ENCODE measurements around the gene CNIH3. TPM values are rescaled to one million over a fixed set of nuclear protein-coding genes. Genes with fewer than 3 reads are reported as not detected.

CNIH3 gene
- polyA plus RNA-seq, 4 donors, result 0.70 to 2.1 TPM; not detected in 2

- 75 to 92% (median 81%) methylated on average over 5 of the region's 5 CpGs for WGBS, 3 donors
- no peak for DNase-seq
These were observed 128.4 kb downstream of the CNIH3 start for GRCh38 chr1:224744521-224744920.

GRCh38 chr1:224745394-224745793, 129.3 kb downstream of the CNIH3 start:
- WGBS, 3 donors, result 60 to 76% (median 62%) methylated on average over 1 of the region's 1 CpG
- no peak overlapping the region for H3K4me3 ChIP-seq (ENCODE audit: low read depth in 1 of 3, low read length in 3 of 3)
- no peaks in the 10 kb centered on the region for H3K36me3 ChIP-seq (ENCODE audit: control insufficient read depth in 3 of 3, insufficient read depth in 2 of 3, low read depth in 1 of 3, low read length in 3 of 3)
- no peak for DNase-seq
- H3K4me1 ChIP-seq (ENCODE audit: control insufficient read depth in 3 of 3, insufficient read depth in 2 of 3, low read depth in 1 of 3, low read length in 2 of 3), result no peaks in the 10 kb centered on the region
- no peak overlapping the region for H3K27ac ChIP-seq (ENCODE audit: low read depth in 1 of 3, low read length in 2 of 3)
- H3K27me3 ChIP-seq (ENCODE audit: control insufficient read depth in 3 of 3, insufficient read depth in 3 of 3, low read length in 3 of 3), result peaks cover 0 to 2% (median 0%) of the 10 kb centered on the region in 3 donors
- no peaks in the 10 kb centered on the region for H3K9me3 ChIP-seq (ENCODE audit: control insufficient read depth in 2 of 2, insufficient read depth in 1 of 2, low read depth in 1 of 2, low read length in 1 of 2)
- FAIRE-seq, result no peak

More at GRCh38 chr1:224744521-224744920, 128.4 kb downstream of the CNIH3 start:
- no peak for FAIRE-seq
- Histone ChIP-seq H3K9me3 (ENCODE audit: control insufficient read depth in 2 of 2, insufficient read depth in 1 of 2, low read depth in 1 of 2, low read length in 1 of 2) (no peaks in the 10 kb centered on the region), H3K36me3 (ENCODE audit: control insufficient read depth in 3 of 3, insufficient read depth in 2 of 3, low read depth in 1 of 3, low read length in 3 of 3) (no peaks in the 10 kb centered on the region), H3K27ac (ENCODE audit: low read depth in 1 of 3, low read length in 2 of 3) (no peak overlapping the region), H3K4me3 (ENCODE audit: low read depth in 1 of 3, low read length in 3 of 3) (no peak overlapping the region), H3K27me3 (ENCODE audit: control insufficient read depth in 3 of 3, insufficient read depth in 3 of 3, low read length in 3 of 3) (peaks cover 0 to 2% (median 0%) of the 10 kb centered on the region in 3 donors), H3K4me1 (ENCODE audit: control insufficient read depth in 3 of 3, insufficient read depth in 2 of 3, low read depth in 1 of 3, low read length in 2 of 3) (no peaks in the 10 kb centered on the region)

GRCh38 chr1:224745924-224746323, 129.8 kb downstream of the CNIH3 start:
- Histone ChIP-seq H3K9me3 (ENCODE audit: control insufficient read depth in 2 of 2, insufficient read depth in 1 of 2, low read depth in 1 of 2, low read length in 1 of 2) (no peaks in the 10 kb centered on the region), H3K27ac (ENCODE audit: low read depth in 1 of 3, low read length in 2 of 3) (no peak overlapping the region), H3K27me3 (ENCODE audit: control insufficient read depth in 3 of 3, insufficient read depth in 3 of 3, low read length in 3 of 3) (peaks cover 0 to 2% (median 0%) of the 10 kb centered on the region in 3 donors), H3K4me3 (ENCODE audit: low read depth in 1 of 3, low read length in 3 of 3) (no peak overlapping the region), H3K4me1 (ENCODE audit: control insufficient read depth in 3 of 3, insufficient read depth in 2 of 3, low read depth in 1 of 3, low read length in 2 of 3) (no peaks in the 10 kb centered on the region), H3K36me3 (ENCODE audit: control insufficient read depth in 3 of 3, insufficient read depth in 2 of 3, low read depth in 1 of 3, low read length in 3 of 3) (no peaks in the 10 kb centered on the region)
- no peak for DNase-seq
- WGBS, 3 donors, result 63 to 80% (median 80%) methylated on average over 4 of the region's 4 CpGs
- no peak for FAIRE-seq

- Histone ChIP-seq H3K27me3 (ENCODE audit: control insufficient read depth in 3 of 3, insufficient read depth in 3 of 3, low read length in 3 of 3) (peaks cover 0 to 2% (median 0%) of the 10 kb centered on the region in 3 donors), H3K36me3 (ENCODE audit: control insufficient read depth in 3 of 3, insufficient read depth in 2 of 3, low read depth in 1 of 3, low read length in 3 of 3) (no peaks in the 10 kb centered on the region), H3K27ac (ENCODE audit: low read depth in 1 of 3, low read length in 2 of 3) (no peak overlapping the region), H3K4me1 (ENCODE audit: control insufficient read depth in 3 of 3, insufficient read depth in 2 of 3, low read depth in 1 of 3, low read length in 2 of 3) (no peaks in the 10 kb centered on the region), H3K9me3 (ENCODE audit: control insufficient read depth in 2 of 2, insufficient read depth in 1 of 2, low read depth in 1 of 2, low read length in 1 of 2) (no peaks in the 10 kb centered on the region), H3K4me3 (ENCODE audit: low read depth in 1 of 3, low read length in 3 of 3) (no peak overlapping the region)
- no peak for FAIRE-seq
- no peak for DNase-seq
- WGBS, 3 donors, result 32 to 45% (median 33%) methylated on average over 4 of the region's 4 CpGs
These were observed 131.5 kb downstream of the CNIH3 start for GRCh38 chr1:224747578-224747977.

- Histone ChIP-seq H3K36me3 (ENCODE audit: control insufficient read depth in 3 of 3, insufficient read depth in 2 of 3, low read depth in 1 of 3, low read length in 3 of 3) (no peaks in the 10 kb centered on the region), H3K4me1 (ENCODE audit: control insufficient read depth in 3 of 3, insufficient read depth in 2 of 3, low read depth in 1 of 3, low read length in 2 of 3) (no peaks in the 10 kb centered on the region), H3K27ac (ENCODE audit: low read depth in 1 of 3, low read length in 2 of 3) (no peak overlapping the region), H3K27me3 (ENCODE audit: control insufficient read depth in 3 of 3, insufficient read depth in 3 of 3, low read length in 3 of 3) (peaks cover 0 to 2% (median 0%) of the 10 kb centered on the region in 3 donors), H3K9me3 (ENCODE audit: control insufficient read depth in 2 of 2, insufficient read depth in 1 of 2, low read depth in 1 of 2, low read length in 1 of 2) (no peaks in the 10 kb centered on the region), H3K4me3 (ENCODE audit: low read depth in 1 of 3, low read length in 3 of 3) (no peak overlapping the region)
- WGBS, 3 donors, result 65 to 86% (median 69%) methylated on average over 4 of the region's 4 CpGs
- FAIRE-seq, result no peak
- no peak for DNase-seq
These were observed 133.8 kb downstream of the CNIH3 start for GRCh38 chr1:224749916-224750315.

- H3K4me3 ChIP-seq (ENCODE audit: low read depth in 1 of 3, low read length in 3 of 3), result no peak overlapping the region
- H3K27me3 ChIP-seq (ENCODE audit: control insufficient read depth in 3 of 3, insufficient read depth in 3 of 3, low read length in 3 of 3), result no peaks in the 10 kb centered on the region
- FAIRE-seq, result no peak
- DNase-seq, result no peak
- 65 to 71% (median 66%) methylated on average over 6 of the region's 6 CpGs for WGBS, 3 donors
- H3K9me3 ChIP-seq (ENCODE audit: control insufficient read depth in 2 of 2, insufficient read depth in 1 of 2, low read depth in 1 of 2, low read length in 1 of 2), result no peaks in the 10 kb centered on the region
- H3K27ac ChIP-seq (ENCODE audit: low read depth in 1 of 3, low read length in 2 of 3), result no peak overlapping the region
- no peaks in the 10 kb centered on the region for H3K36me3 ChIP-seq (ENCODE audit: control insufficient read depth in 3 of 3, insufficient read depth in 2 of 3, low read depth in 1 of 3, low read length in 3 of 3)
- H3K4me1 ChIP-seq (ENCODE audit: control insufficient read depth in 3 of 3, insufficient read depth in 2 of 3, low read depth in 1 of 3, low read length in 2 of 3), result no peaks in the 10 kb centered on the region
These were observed 135.7 kb downstream of the CNIH3 start for GRCh38 chr1:224751624-224752311.

- H3K27ac ChIP-seq (ENCODE audit: low read depth in 1 of 3, low read length in 2 of 3), result no peak overlapping the region
- no peaks in the 10 kb centered on the region for H3K27me3 ChIP-seq (ENCODE audit: control insufficient read depth in 3 of 3, insufficient read depth in 3 of 3, low read length in 3 of 3)
- H3K4me1 ChIP-seq (ENCODE audit: control insufficient read depth in 3 of 3, insufficient read depth in 2 of 3, low read depth in 1 of 3, low read length in 2 of 3), result no peaks in the 10 kb centered on the region
- FAIRE-seq (no peak), DNase-seq (no peak)
- H3K9me3 ChIP-seq (ENCODE audit: control insufficient read depth in 2 of 2, insufficient read depth in 1 of 2, low read depth in 1 of 2, low read length in 1 of 2), result no peaks in the 10 kb centered on the region
- no peaks in the 10 kb centered on the region for H3K36me3 ChIP-seq (ENCODE audit: control insufficient read depth in 3 of 3, insufficient read depth in 2 of 3, low read depth in 1 of 3, low read length in 3 of 3)
- no peak overlapping the region for H3K4me3 ChIP-seq (ENCODE audit: low read depth in 1 of 3, low read length in 3 of 3)
- 55 to 80% (median 77%) methylated on average over 1 of the region's 1 CpG for WGBS, 3 donors
These were observed 137.4 kb downstream of the CNIH3 start for GRCh38 chr1:224753491-224753890.

- H3K9me3 ChIP-seq (ENCODE audit: control insufficient read depth in 2 of 2, insufficient read depth in 1 of 2, low read depth in 1 of 2, low read length in 1 of 2), result peaks cover 0 to 8% of the 10 kb centered on the region in 2 donors
- H3K36me3 ChIP-seq (ENCODE audit: control insufficient read depth in 3 of 3, insufficient read depth in 2 of 3, low read depth in 1 of 3, low read length in 3 of 3), result no peaks in the 10 kb centered on the region
- no peak overlapping the region for H3K4me3 ChIP-seq (ENCODE audit: low read depth in 1 of 3, low read length in 3 of 3)
- DNase-seq (no peak), FAIRE-seq (no peak)
- 74 to 79% (median 77%) methylated on average over 4 of the region's 4 CpGs for WGBS, 3 donors
- no peaks in the 10 kb centered on the region for H3K4me1 ChIP-seq (ENCODE audit: control insufficient read depth in 3 of 3, insufficient read depth in 2 of 3, low read depth in 1 of 3, low read length in 2 of 3)
- no peak overlapping the region for H3K27ac ChIP-seq (ENCODE audit: low read depth in 1 of 3, low read length in 2 of 3)
- H3K27me3 ChIP-seq (ENCODE audit: control insufficient read depth in 3 of 3, insufficient read depth in 3 of 3, low read length in 3 of 3), result no peaks in the 10 kb centered on the region
These were observed 139.5 kb downstream of the CNIH3 start for GRCh38 chr1:224755586-224755985.

GRCh38 chr1:224757508-224757907, 141.4 kb downstream of the CNIH3 start:
- 92 to 95% (median 93%) methylated on average over 5 of the region's 5 CpGs for WGBS, 3 donors
- H3K27ac ChIP-seq (ENCODE audit: low read depth in 1 of 3, low read length in 2 of 3), result no peak overlapping the region
- no peaks in the 10 kb centered on the region for H3K4me1 ChIP-seq (ENCODE audit: control insufficient read depth in 3 of 3, insufficient read depth in 2 of 3, low read depth in 1 of 3, low read length in 2 of 3)
- no peaks in the 10 kb centered on the region for H3K36me3 ChIP-seq (ENCODE audit: control insufficient read depth in 3 of 3, insufficient read depth in 2 of 3, low read depth in 1 of 3, low read length in 3 of 3)
- peaks cover 0 to 8% of the 10 kb centered on the region in 2 donors for H3K9me3 ChIP-seq (ENCODE audit: control insufficient read depth in 2 of 2, insufficient read depth in 1 of 2, low read depth in 1 of 2, low read length in 1 of 2)
- no peaks in the 10 kb centered on the region for H3K27me3 ChIP-seq (ENCODE audit: control insufficient read depth in 3 of 3, insufficient read depth in 3 of 3, low read length in 3 of 3)
- FAIRE-seq (no peak), DNase-seq (no peak)
- no peak overlapping the region for H3K4me3 ChIP-seq (ENCODE audit: low read depth in 1 of 3, low read length in 3 of 3)

Data from small intestine (tissue), 7 donors.